Mesothelial cell of epicardium (in vitro differentiated cells): Measurements from ENCODE around the gene PLCL2. TPM values are rescaled to one million over a fixed set of nuclear protein-coding genes. Genes with fewer than 3 reads are reported as not detected.

Experiments used
- DNase-seq, 2 experiments: peaks; one replicate each; pipeline ENCODE4 v3.0.0; 2021; ENCODE audit warnings: low spot score in 2 of 2; ENCODE audit not compliant: unreplicated experiment in 2 of 2
- H3K27ac Mint-ChIP-seq: 2 replicates; pipeline ENCODE4 v1.8.0; 2021; ENCODE audit warnings: mixed read lengths
- H3K27me3 Mint-ChIP-seq: 2 replicates; pipeline ENCODE4 v1.8.0; 2021; ENCODE audit warnings: low read depth, mixed read lengths
- H3K36me3 Mint-ChIP-seq: 2 replicates; pipeline ENCODE4 v1.8.0; 2021; ENCODE audit warnings: mixed read lengths
- H3K4me1 Mint-ChIP-seq: 2 replicates; pipeline ENCODE4 v1.8.0; 2021; ENCODE audit warnings: mixed read lengths
- H3K4me3 Mint-ChIP-seq: 2 replicates; pipeline ENCODE4 v1.8.0; 2021; ENCODE audit warnings: mild to moderate bottlenecking, moderate library complexity, mixed read lengths
- H3K9me3 Mint-ChIP-seq: 2 replicates; pipeline ENCODE4 v1.8.0; 2021; ENCODE audit warnings: mixed read lengths
- total RNA-seq: library from RNA; stranded (reverse); gene quantifications from 3 replicates; pipeline ENCODE4 v1.2.1, GENCODE V29; 2021
- TF ChIP-seq, protein P1 (sequence below): fragments of 200-600 bp; sonication (generic); IDR thresholded peaks from one replicate; pipeline ENCODE4 v1.5.0; 2021; ENCODE audit warnings: antibody characterized with exemption; ENCODE audit not compliant: unreplicated experiment

PLCL2 gene
- total RNA-seq, 1 donor from 2014 or later, result 3.6 TPM

DNA sequence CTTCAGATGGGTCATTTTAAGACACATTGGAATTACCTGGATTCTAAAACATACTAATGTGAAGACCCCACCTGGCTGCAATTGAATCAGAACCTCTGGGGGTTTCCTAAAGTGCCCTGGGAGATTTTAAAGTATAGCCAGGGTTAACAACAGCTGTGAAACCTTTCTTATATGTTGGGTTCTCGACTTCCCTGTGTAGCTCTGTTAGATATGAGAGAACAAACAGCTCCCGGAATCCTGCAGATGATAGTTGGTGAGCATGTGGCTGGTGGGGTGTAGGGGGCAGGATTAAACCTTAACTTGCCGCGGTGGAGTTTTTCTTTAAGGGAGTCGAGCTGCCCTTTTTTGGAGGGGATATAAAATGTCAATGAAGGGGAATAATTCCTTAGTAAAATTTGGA is 12.1 kb downstream of the PLCL2 start:
- H3K36me3 Mint-ChIP-seq, result no peaks in the 10 kb centered on the region
- no peak for DNase-seq
- H3K27me3 Mint-ChIP-seq, result peaks cover 8% of the 10 kb centered on the region
- TF ChIP-seq, protein P1, sequence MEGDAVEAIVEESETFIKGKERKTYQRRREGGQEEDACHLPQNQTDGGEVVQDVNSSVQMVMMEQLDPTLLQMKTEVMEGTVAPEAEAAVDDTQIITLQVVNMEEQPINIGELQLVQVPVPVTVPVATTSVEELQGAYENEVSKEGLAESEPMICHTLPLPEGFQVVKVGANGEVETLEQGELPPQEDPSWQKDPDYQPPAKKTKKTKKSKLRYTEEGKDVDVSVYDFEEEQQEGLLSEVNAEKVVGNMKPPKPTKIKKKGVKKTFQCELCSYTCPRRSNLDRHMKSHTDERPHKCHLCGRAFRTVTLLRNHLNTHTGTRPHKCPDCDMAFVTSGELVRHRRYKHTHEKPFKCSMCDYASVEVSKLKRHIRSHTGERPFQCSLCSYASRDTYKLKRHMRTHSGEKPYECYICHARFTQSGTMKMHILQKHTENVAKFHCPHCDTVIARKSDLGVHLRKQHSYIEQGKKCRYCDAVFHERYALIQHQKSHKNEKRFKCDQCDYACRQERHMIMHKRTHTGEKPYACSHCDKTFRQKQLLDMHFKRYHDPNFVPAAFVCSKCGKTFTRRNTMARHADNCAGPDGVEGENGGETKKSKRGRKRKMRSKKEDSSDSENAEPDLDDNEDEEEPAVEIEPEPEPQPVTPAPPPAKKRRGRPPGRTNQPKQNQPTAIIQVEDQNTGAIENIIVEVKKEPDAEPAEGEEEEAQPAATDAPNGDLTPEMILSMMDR, result no peak
- no peaks in the 10 kb centered on the region for H3K4me1 Mint-ChIP-seq
- H3K27ac Mint-ChIP-seq, result no peak overlapping the region
- H3K9me3 Mint-ChIP-seq, result peaks cover 7% of the 10 kb centered on the region
- H3K4me3 Mint-ChIP-seq, result no peak overlapping the region

DNA sequence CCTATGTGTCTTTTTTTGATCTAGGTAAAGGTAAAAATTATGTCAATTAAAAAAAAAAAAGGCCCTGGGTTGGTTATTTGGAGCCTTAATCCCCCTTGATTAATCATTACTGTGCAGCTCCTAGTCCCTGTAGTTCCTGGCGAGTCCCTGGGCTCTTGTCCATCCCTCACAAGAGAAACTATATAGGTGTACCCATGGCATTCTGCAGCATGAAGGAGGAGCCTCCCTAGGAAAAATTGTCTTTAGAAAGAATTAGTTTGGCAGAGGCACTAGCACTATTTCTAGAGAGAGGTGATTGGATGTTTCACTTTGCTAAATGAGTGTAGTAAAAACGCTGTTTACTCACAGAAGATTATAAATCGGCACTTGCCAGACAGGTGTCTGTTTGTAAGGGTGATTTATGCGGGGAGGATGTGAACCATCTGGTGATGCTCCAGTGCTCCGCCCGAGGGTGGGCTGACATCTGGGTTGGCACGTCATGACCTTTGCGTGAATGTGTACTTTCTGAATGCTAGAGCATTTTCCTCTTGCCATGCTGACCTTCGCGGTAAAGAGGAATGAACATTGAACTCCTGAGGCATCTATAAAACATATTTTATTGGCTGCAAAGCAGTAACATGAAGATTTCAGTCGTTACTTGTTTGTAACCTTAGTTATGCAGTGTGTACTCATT is 12.6 kb downstream of the PLCL2 start:
- no peak overlapping the region for H3K27ac Mint-ChIP-seq
- H3K4me3 Mint-ChIP-seq, result no peak overlapping the region
- H3K27me3 Mint-ChIP-seq, result peaks cover 11% of the 10 kb centered on the region
- TF ChIP-seq, protein P1, result no peak
- peaks cover 7% of the 10 kb centered on the region for H3K9me3 Mint-ChIP-seq
- no peak for DNase-seq
- no peaks in the 10 kb centered on the region for H3K36me3 Mint-ChIP-seq
- H3K4me1 Mint-ChIP-seq, result no peaks in the 10 kb centered on the region

DNA sequence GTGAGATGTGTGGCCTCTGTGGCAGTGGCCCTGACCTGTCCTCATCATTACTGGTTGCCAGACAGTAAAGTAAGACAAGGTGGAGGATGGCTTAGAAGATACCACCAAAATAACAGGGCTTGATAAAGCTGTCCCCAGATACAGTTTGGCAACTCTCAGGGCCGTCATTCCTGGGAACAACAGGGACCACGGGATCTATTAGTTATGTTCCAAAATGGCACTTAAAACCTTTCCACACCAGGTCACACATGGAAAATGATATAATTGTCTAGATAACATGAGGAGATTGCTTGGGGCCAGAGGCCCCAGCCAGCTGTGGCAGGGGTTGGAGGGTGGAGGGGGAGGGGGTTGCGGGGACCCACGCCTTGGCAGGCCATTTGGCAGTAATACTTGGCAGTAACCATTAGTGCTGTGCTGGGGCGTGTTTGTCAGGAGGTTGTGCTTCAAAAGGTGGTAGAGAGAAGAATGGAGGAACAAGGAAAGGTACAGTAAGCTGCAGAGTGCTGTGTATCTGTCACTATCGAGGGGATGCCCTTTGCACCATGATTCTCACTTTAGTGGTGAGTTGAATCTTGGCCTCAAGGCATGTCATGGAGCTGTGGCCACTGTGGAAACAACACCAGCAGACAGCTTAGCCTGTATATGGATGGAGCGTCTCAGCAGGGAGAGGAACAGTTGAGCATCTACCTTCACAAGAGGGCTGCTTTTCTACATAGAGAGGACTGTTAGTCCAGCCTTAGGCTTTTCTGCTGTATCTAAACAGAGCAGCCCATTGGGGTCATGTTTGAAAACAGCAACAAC is 14.0 kb downstream of the PLCL2 start:
- TF ChIP-seq, protein P1, result no peak
- no peak overlapping the region for H3K27ac Mint-ChIP-seq
- no peaks in the 10 kb centered on the region for H3K36me3 Mint-ChIP-seq
- H3K9me3 Mint-ChIP-seq, result peaks cover 7% of the 10 kb centered on the region
- H3K4me1 Mint-ChIP-seq, result no peaks in the 10 kb centered on the region
- H3K27me3 Mint-ChIP-seq, result peaks cover 9% of the 10 kb centered on the region
- H3K4me3 Mint-ChIP-seq, result no peak overlapping the region
- no peak for DNase-seq

DNA sequence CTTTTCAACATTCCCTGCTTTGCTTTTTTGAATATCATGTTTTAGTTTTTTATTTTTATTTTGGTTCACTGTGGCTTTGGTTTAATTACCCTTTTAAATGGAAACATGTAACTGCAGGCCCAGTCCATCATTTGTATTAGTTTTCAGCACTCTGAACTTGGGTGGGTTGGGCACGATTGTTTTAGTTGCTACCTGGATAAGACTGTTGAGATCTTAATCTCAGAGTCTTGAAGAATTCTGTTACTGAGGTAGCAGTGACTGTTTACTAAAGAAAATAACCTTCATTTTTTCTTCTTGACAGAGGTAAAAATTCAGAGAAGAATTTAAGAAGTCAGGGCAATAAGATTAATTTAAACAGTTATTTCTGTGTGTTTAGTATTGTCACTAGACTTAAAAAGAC is 15.2 kb downstream of the PLCL2 start:
- TF ChIP-seq, protein P1, result no peak
- no peak overlapping the region for H3K27ac Mint-ChIP-seq
- H3K9me3 Mint-ChIP-seq, result peaks cover 7% of the 10 kb centered on the region
- no peaks in the 10 kb centered on the region for H3K36me3 Mint-ChIP-seq
- no peak overlapping the region for H3K4me3 Mint-ChIP-seq
- H3K27me3 Mint-ChIP-seq, result peaks cover 10% of the 10 kb centered on the region
- H3K4me1 Mint-ChIP-seq, result no peaks in the 10 kb centered on the region
- no peak for DNase-seq

DNA sequence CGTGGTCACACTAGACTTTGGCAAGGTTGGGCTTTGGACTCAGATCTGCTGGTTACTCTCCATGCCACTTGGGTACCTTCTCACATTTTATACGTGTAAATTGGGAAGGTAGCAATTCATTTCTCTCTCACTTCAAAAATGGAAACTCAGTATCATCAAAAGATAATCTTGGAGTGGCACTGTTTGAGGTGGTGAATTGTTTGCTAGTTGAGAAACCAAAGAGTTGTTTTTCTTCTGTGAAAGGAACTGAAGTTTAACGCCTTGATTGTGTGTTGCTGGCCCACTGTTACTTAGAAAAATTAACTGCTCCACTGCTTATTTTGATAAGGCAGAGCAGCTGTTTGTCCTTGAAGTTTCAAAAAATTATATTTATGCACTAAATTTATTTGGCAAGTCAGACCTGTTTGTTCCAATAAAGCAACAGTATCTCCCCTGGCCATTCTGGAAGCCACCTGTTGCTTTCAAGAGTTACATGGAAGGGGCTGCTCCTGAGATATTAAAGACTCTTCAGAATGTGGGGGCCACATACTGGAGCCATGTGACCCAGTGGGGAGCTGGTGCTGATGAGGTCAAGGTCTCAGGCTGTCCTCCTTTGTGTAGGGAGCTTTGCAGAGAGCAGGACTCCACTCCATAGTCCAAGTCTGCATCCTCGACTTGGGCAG is 16.2 kb downstream of the PLCL2 start:
- Mint-ChIP-seq H3K4me1 (no peaks in the 10 kb centered on the region), H3K27ac (no peak overlapping the region), H3K4me3 (no peak overlapping the region), H3K27me3 (peaks cover 10% of the 10 kb centered on the region), H3K36me3 (no peaks in the 10 kb centered on the region), H3K9me3 (no peaks in the 10 kb centered on the region)
- DNase-seq, result no peak
- TF ChIP-seq, protein P1, result no peak
